ENCODE results near the gene ATAD3C. TPM values are rescaled to one million over a fixed set of nuclear protein-coding genes. Genes with fewer than 3 reads are reported as not detected.
A peak's percentile ranks its signal among the peaks of the same experiment; 100 is the strongest.
"Not testable (repeated sequence)": the region's sequence is repeated elsewhere in the genome, so short reads cannot be mapped to it uniquely, and the experiment has no call there.

Gene ATAD3C
- total RNA-seq, 3 donors from 2014 or later = 0.33 to 1.1 (median 0.74) TPM

GRCh38 chr1:1423245-1423597 lies 26.3 kb upstream of the ATAD3C start:
- H3K4me3 Mint-ChIP-seq = no peak overlapping the region
- no peaks in the 10 kb centered on the region for H3K36me3 Mint-ChIP-seq (ENCODE audit: insufficient read depth)
- ATAC-seq = no peak
- peaks cover 29% of the 10 kb centered on the region for H3K27me3 Mint-ChIP-seq (ENCODE audit: low read depth)
- no peaks in the 10 kb centered on the region for H3K4me1 Mint-ChIP-seq (ENCODE audit: low read depth)
- H3K9me3 Mint-ChIP-seq = no peaks in the 10 kb centered on the region
- DNase-seq = no peak

GRCh38 chr1:1424707-1425106 lies 24.8 kb upstream of the ATAD3C start:
- H3K36me3 Mint-ChIP-seq (ENCODE audit: insufficient read depth) = no peaks in the 10 kb centered on the region
- peaks cover 38% of the 10 kb centered on the region for H3K27me3 Mint-ChIP-seq (ENCODE audit: low read depth)
- ATAC-seq = no peak
- peaks cover 2% of the 10 kb centered on the region for H3K4me1 Mint-ChIP-seq (ENCODE audit: low read depth)
- no peaks in the 10 kb centered on the region for H3K9me3 Mint-ChIP-seq
- no peak for DNase-seq
- H3K4me3 Mint-ChIP-seq = no peak overlapping the region

- peaks cover 2% of the 10 kb centered on the region for H3K4me1 Mint-ChIP-seq (ENCODE audit: low read depth)
- no peak for ATAC-seq
- peaks cover 41% of the 10 kb centered on the region for H3K27me3 Mint-ChIP-seq (ENCODE audit: low read depth)
- no peak for DNase-seq
- H3K4me3 Mint-ChIP-seq = no peak overlapping the region
- H3K36me3 Mint-ChIP-seq (ENCODE audit: insufficient read depth) = no peaks in the 10 kb centered on the region
- no peaks in the 10 kb centered on the region for H3K9me3 Mint-ChIP-seq
These were observed 24.1 kb upstream of the ATAD3C start for GRCh38 chr1:1425426-1425752.

- no peak for ATAC-seq
- no peak for DNase-seq
- peaks cover 39% of the 10 kb centered on the region for H3K27me3 Mint-ChIP-seq (ENCODE audit: low read depth)
These were observed 23.6 kb upstream of the ATAD3C start for GRCh38 chr1:1425753-1426495.

GRCh38 chr1:1426496-1427105 lies 22.9 kb upstream of the ATAD3C start:
- peaks cover 39% of the 10 kb centered on the region for H3K27me3 Mint-ChIP-seq (ENCODE audit: low read depth)
- peak in 1 of 2 donors; percentile 39 for ATAC-seq
- no peaks in the 10 kb centered on the region for H3K9me3 Mint-ChIP-seq
- no peak overlapping the region for H3K4me3 Mint-ChIP-seq
- H3K4me1 Mint-ChIP-seq (ENCODE audit: low read depth) = peaks cover 2% of the 10 kb centered on the region
- H3K36me3 Mint-ChIP-seq (ENCODE audit: insufficient read depth) = no peaks in the 10 kb centered on the region
- no peak for DNase-seq

More at GRCh38 chr1:1425753-1426495, 23.6 kb upstream of the ATAD3C start:
- Mint-ChIP-seq H3K4me3 (no peak overlapping the region), H3K36me3 (ENCODE audit: insufficient read depth) (no peaks in the 10 kb centered on the region), H3K4me1 (ENCODE audit: low read depth) (peaks cover 2% of the 10 kb centered on the region), H3K9me3 (no peaks in the 10 kb centered on the region)

GRCh38 chr1:1427106-1427819 lies 22.2 kb upstream of the ATAD3C start:
- ATAC-seq (peak; percentile 18 to 27), DNase-seq (no peak)
- Mint-ChIP-seq H3K4me3 (no peak overlapping the region), H3K36me3 (ENCODE audit: insufficient read depth) (no peaks in the 10 kb centered on the region), H3K4me1 (ENCODE audit: low read depth) (peaks cover 2% of the 10 kb centered on the region), H3K27me3 (ENCODE audit: low read depth) (peaks cover 37% of the 10 kb centered on the region), H3K9me3 (no peaks in the 10 kb centered on the region)

- H3K27me3 Mint-ChIP-seq (ENCODE audit: low read depth) = peaks cover 33% of the 10 kb centered on the region
- H3K36me3 Mint-ChIP-seq (ENCODE audit: insufficient read depth) = no peaks in the 10 kb centered on the region
- H3K4me3 Mint-ChIP-seq = no peak overlapping the region
- peaks cover 2% of the 10 kb centered on the region for H3K4me1 Mint-ChIP-seq (ENCODE audit: low read depth)
- ATAC-seq (no peak), DNase-seq (no peak)
- no peaks in the 10 kb centered on the region for H3K9me3 Mint-ChIP-seq
These were observed 21.7 kb upstream of the ATAD3C start for GRCh38 chr1:1427820-1428148.

- H3K9me3 Mint-ChIP-seq = no peaks in the 10 kb centered on the region
- peaks cover 2% of the 10 kb centered on the region for H3K4me1 Mint-ChIP-seq (ENCODE audit: low read depth)
- ATAC-seq = no peak
- H3K36me3 Mint-ChIP-seq (ENCODE audit: insufficient read depth) = no peaks in the 10 kb centered on the region
- no peak for DNase-seq
- no peak overlapping the region for H3K4me3 Mint-ChIP-seq
- H3K27me3 Mint-ChIP-seq (ENCODE audit: low read depth) = peaks cover 31% of the 10 kb centered on the region
These were observed 21.3 kb upstream of the ATAD3C start for GRCh38 chr1:1428174-1428573.

- peaks cover 33% of the 10 kb centered on the region for H3K27me3 Mint-ChIP-seq (ENCODE audit: low read depth)
- ATAC-seq; H3K4me3 Mint-ChIP-seq; DNase-seq; H3K9me3 Mint-ChIP-seq; H3K36me3 Mint-ChIP-seq (ENCODE audit: insufficient read depth); H3K4me1 Mint-ChIP-seq (ENCODE audit: low read depth): not testable (repeated sequence)
These were observed 20.5 kb upstream of the ATAD3C start for GRCh38 chr1:1428967-1429366.

GRCh38 chr1:1429671-1430073 lies 19.8 kb upstream of the ATAD3C start:
- peaks cover 33% of the 10 kb centered on the region for H3K27me3 Mint-ChIP-seq (ENCODE audit: low read depth)
- peaks cover 2% of the 10 kb centered on the region for H3K4me1 Mint-ChIP-seq (ENCODE audit: low read depth)
- DNase-seq = no peak
- no peak for ATAC-seq
- no peak overlapping the region for H3K4me3 Mint-ChIP-seq
- H3K9me3 Mint-ChIP-seq = no peaks in the 10 kb centered on the region
- H3K36me3 Mint-ChIP-seq (ENCODE audit: insufficient read depth) = no peaks in the 10 kb centered on the region

GRCh38 chr1:1430114-1430982 lies 19.1 kb upstream of the ATAD3C start:
- DNase-seq (no peak), ATAC-seq (no peak)
- H3K36me3 Mint-ChIP-seq (ENCODE audit: insufficient read depth) = no peaks in the 10 kb centered on the region
- peaks cover 32% of the 10 kb centered on the region for H3K27me3 Mint-ChIP-seq (ENCODE audit: low read depth)
- peaks cover 5% of the 10 kb centered on the region for H3K4me1 Mint-ChIP-seq (ENCODE audit: low read depth)
- H3K4me3 Mint-ChIP-seq = no peak overlapping the region
- no peaks in the 10 kb centered on the region for H3K9me3 Mint-ChIP-seq

GRCh38 chr1:1430992-1431844 lies 18.3 kb upstream of the ATAD3C start:
- no peak for DNase-seq
- no peak overlapping the region for H3K4me3 Mint-ChIP-seq
- H3K36me3 Mint-ChIP-seq (ENCODE audit: insufficient read depth) = no peaks in the 10 kb centered on the region
- ATAC-seq = no peak
- peaks cover 30% of the 10 kb centered on the region for H3K27me3 Mint-ChIP-seq (ENCODE audit: low read depth)
- H3K9me3 Mint-ChIP-seq = no peaks in the 10 kb centered on the region
- H3K4me1 Mint-ChIP-seq (ENCODE audit: low read depth) = peaks cover 6% of the 10 kb centered on the region

- Mint-ChIP-seq H3K36me3 (ENCODE audit: insufficient read depth) (no peaks in the 10 kb centered on the region), H3K4me3 (no peak overlapping the region), H3K27me3 (ENCODE audit: low read depth) (peaks cover 30% of the 10 kb centered on the region), H3K4me1 (ENCODE audit: low read depth) (peaks cover 8% of the 10 kb centered on the region), H3K9me3 (no peaks in the 10 kb centered on the region)
- no peak for DNase-seq
- ATAC-seq = no peak
These were observed 17.6 kb upstream of the ATAD3C start for GRCh38 chr1:1431845-1432273.
